ENCODE data around the gene ZNF23.

DNA sequence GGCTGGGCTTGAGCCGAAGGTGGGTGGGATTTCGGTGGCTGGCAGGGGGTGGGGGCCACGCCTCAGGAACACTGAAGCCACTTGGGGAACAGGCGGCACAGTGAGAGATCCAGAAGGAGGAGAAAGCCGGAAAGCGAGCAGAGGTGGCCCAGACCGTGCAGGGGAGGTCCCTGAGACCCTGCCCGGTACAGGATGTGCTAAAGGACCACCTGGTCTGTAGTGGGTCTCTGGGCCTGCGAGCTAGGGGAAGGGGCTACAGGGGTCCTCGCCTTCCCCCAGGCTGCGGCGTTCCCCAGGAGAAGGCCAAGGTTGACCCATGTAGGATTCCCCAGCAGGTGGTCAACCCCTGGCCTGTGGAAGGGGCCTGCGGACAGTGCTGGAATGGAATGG is 20.0 kb downstream of the ZNF23 start, which contains the start of gene TLE7:
- TF ChIP-seq POLR2A (IDR thresholded peaks at IDR 0.05; ENCODE audit: low read depth, low read length) (no peak), TAF1 (IDR thresholded peaks at IDR 0.05; ENCODE audit: low read depth, low read length) (no peak), POLR2AphosphoS5 (IDR thresholded peaks at IDR 0.05; ENCODE audit: low read depth, low read length) (no peak), PAX5 (IDR thresholded peaks at IDR 0.05; ENCODE audit: insufficient read depth, low read length, severe bottlenecking) (no peak), SPI1 (IDR thresholded peaks at IDR 0.05; ENCODE audit: low read depth, low read length) (no peak), POU2F2 (IDR thresholded peaks at IDR 0.05; ENCODE audit: low read depth, low read length) (no peak)

All from GM12891 (cell line).